ENCODE measurements around the gene C6orf132. TPM values are rescaled to one million over a fixed set of nuclear protein-coding genes. Genes with fewer than 3 reads are reported as not detected.

Gene C6orf132
- total RNA-seq, 1 donor: 0.63 TPM

- peak; percentile 51 for DNase-seq (ENCODE audit: low read depth)
Observed at GRCh38 chr6:42118162-42119001, 24.0 kb downstream of the C6orf132 start.

DNA sequence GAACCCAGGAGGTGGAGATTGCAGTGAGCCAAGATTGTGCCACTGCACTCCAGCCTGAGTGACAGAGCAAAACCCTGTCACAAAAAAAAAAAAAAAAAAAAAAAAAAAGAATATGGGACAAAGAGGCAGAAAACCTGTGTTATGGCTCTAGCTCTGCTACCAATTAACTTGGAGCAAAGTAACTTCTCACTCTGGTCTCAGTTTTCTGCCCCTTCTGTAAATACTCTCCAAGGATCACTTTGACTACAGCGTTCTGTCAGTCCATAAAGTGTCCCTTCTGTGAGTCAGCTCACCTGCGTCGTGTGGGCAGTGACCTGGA, 24.6 kb downstream of the C6orf132 start:
- TF ChIP-seq CTCF (IDR thresholded peaks at IDR 0.05; ENCODE audit: insufficient read depth, low read length): no peak
- no peak for DNase-seq (ENCODE audit: low read depth)
- no peak overlapping the region for H3K4me3 ChIP-seq (ENCODE audit: low read depth, low read length)

More at GRCh38 chr6:42118162-42119001, 24.0 kb downstream of the C6orf132 start:
- no peak overlapping the region for H3K4me3 ChIP-seq (ENCODE audit: low read depth, low read length)
- no peak for TF ChIP-seq CTCF (IDR thresholded peaks at IDR 0.05; ENCODE audit: insufficient read depth, low read length)

GRCh38 chr6:42113936-42114636, 28.3 kb downstream of the C6orf132 start:
- no peak for TF ChIP-seq CTCF (IDR thresholded peaks at IDR 0.05; ENCODE audit: insufficient read depth, low read length)
- no peak overlapping the region for H3K4me3 ChIP-seq (ENCODE audit: low read depth, low read length)
- DNase-seq (ENCODE audit: low read depth): no peak

DNA sequence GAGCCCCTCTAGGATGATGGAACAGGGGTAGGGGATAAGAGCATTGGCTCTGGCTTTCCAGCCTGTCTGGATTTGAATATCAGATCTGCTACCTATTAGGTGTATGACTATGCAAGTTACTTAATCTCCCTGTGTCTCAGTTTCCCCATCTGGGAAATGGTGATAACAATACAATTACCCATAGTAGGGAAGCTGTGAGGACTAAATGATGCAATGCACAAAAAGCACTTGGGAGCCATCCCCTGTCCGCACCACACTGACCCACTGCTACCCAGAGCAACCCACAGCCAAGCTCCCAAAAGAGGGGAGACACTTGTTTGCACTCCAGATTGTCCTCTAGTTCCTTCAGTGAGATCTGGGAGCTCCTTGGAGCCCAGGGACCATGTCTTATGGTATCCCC, 30.1 kb downstream of the C6orf132 start:
- H3K4me3 ChIP-seq (ENCODE audit: low read depth, low read length): no peak overlapping the region
- no peak for TF ChIP-seq CTCF (IDR thresholded peaks at IDR 0.05; ENCODE audit: insufficient read depth, low read length)
- DNase-seq (ENCODE audit: low read depth): no peak

GRCh38 chr6:42110683-42111082, 31.7 kb downstream of the C6orf132 start:
- no peak overlapping the region for H3K4me3 ChIP-seq (ENCODE audit: low read depth, low read length)
- no peak for DNase-seq (ENCODE audit: low read depth)
- no peak for TF ChIP-seq CTCF (IDR thresholded peaks at IDR 0.05; ENCODE audit: insufficient read depth, low read length)

- TF ChIP-seq CTCF (IDR thresholded peaks at IDR 0.05; ENCODE audit: insufficient read depth, low read length): no peak
- no peak overlapping the region for H3K4me3 ChIP-seq (ENCODE audit: low read depth, low read length)
- no peak for DNase-seq (ENCODE audit: low read depth)
Observed at GRCh38 chr6:42108071-42108470, 34.3 kb downstream of the C6orf132 start.
